Pancreas (tissue), 10 donors: ENCODE data around the gene HMCES. TPM values are rescaled to one million over a fixed set of nuclear protein-coding genes. Genes with fewer than 3 reads are reported as not detected.
"Not testable (repeated sequence)": the region's sequence is repeated elsewhere in the genome, so short reads cannot be mapped to it uniquely, and the experiment has no call there.

ENCODE experiments used
- ATAC-seq, 4 donors: fragments of 200-7000 bp; cut with Tn5 transposase; one replicate each; pipeline versions ENCODE4 v1.8.0 to v1.9.1; 2020; ENCODE audit warnings: mild to moderate bottlenecking in 4 of 4, moderate library complexity in 4 of 4
- DNase-seq, 6 donors: peaks; one replicate each; pipeline ENCODE4 v3.0.0-alpha.2; 2020
- FAIRE-seq: peaks from 2 replicates; lab custom pipeline; 2012; peaks lifted over from hg19 to GRCh38; lab: Jason Lieb, UNC
- H3K27ac ChIP-seq, 4 donors: fragments of 200-600 bp; sonication (generic); 1 replicate in 3 of 4; 2 replicates in 1 of 4; pipeline versions ENCODE4 v1.5.0 to v1.8.0; 2020
- H3K27me3 ChIP-seq, 4 donors: fragments of 200-600 bp; one replicate each; pipeline ENCODE4 v1.8.0; 2021
- H3K36me3 ChIP-seq, 3 donors: fragments of 200-600 bp; sonication (generic) in 1 of 3; one replicate each; pipeline versions ENCODE4 v1.5.0 to v1.8.0; 2020 to 2021
- H3K4me1 ChIP-seq, 3 donors: fragments of 200-600 bp; one replicate each; pipeline ENCODE4 v1.8.0; 2021
- H3K4me3 ChIP-seq, 4 donors: fragments of 200-600 bp; sonication (generic) in 2 of 4; one replicate each; pipeline versions ENCODE4 v1.5.0 to v1.8.0; 2020 to 2021
- H3K9me3 ChIP-seq, 4 donors: fragments of 200-600 bp; one replicate each; pipeline ENCODE4 v1.8.0; 2021
- WGBS, 2 donors: extraction: QIAGEN DNeasy Blood & Tissue Kit; methylation state at CpG; one replicate each; pipeline ENCODE4 v1.1.7; 2013; 5-methylcytosine and 5-hydroxymethylcytosine counted together
- intact Hi-C, 3 donors: fragments of 100-400 bp; cut with DNase I; formaldehyde crosslinking; loops; one replicate each; pipeline versions ENCODE4 v1.11.1 to v1.14.2; 2022
- polyA plus RNA-seq, 2 donors: library from polyadenylated mRNA; stranded (reverse); fragments of 200-250 nt; gene quantifications; one replicate each; pipeline ENCODE4 v1.2.3, GENCODE V29; 2013
- total RNA-seq, 6 donors: library from RNA; stranded (reverse); fragmentation: NEBNext Ultra II Directional in 4 of 6; extraction: Animal tissue kit (Norgen Biotek cat#: 25700) in 4 of 6; gene quantifications; one replicate each; pipeline versions ENCODE4 v1.2.1 to v1.2.4, GENCODE V29; 2021 to 2023
- TF ChIP-seq, protein P1 (sequence below), 4 donors: fragments of 200-600 bp; sonication (generic) in 3 of 4; IDR thresholded peaks; one replicate each; pipeline versions ENCODE4 v1.5.0 to v1.8.0; 2021; ENCODE audit warnings: antibody characterized with exemption in 4 of 4
- donor health status: healthy with polysubstance abuse.
- donor health status: DM: no; HTN: no; CAD: no; lungs with moderate emphysema.
- donor health status: DM: no; HTN: no; CAD: no.
- donor health status: control.
- donor health status: control.
- donor health status: Bipolar disorder and iron deficiency.
- donor health status: DM: yes; HTN: yes; CAD: no.
- donor health status: DM: no; HTN: no; CAD: no.
- donor health status: DM: no; HTN: no; CAD: no.
- donor health status: DM: yes; HTN: yes; CAD: no.

The HMCES gene
- total and polyA plus RNA-seq, 8 donors, result 8.0 to 22.5 (median 10.7) TPM

DNA sequence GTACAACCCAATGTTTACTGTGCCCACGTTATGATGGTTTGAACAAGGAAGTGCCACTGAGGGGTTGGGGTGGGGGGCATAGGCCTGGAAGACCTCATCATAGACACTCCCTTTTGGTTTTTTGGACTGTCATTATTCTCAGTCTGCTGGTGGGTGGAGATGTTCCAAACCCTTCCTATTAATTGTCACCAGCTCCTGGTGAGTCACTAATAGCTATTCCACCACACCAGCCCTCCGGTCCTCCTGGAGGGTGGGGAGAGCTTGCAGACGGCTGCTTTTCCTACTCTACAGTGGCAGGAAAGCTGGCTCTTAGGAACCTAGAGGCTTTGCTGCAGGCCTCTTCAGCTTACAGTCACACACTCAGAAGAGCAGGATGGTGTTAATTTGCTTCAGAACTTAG lies 38.2 kb upstream of the HMCES start:
- Histone ChIP-seq H3K4me1 (no peaks in the 10 kb centered on the region), H3K9me3 (no peaks in the 10 kb centered on the region), H3K27ac (no peak overlapping the region), H3K4me3 (no peak overlapping the region), H3K27me3 (no peaks in the 10 kb centered on the region), H3K36me3 (no peaks in the 10 kb centered on the region)
- intact Hi-C loops, result loop anchor here in 2 of 3 donors (10.0 kb wide), 3 partner anchors 66 to 276 kb away; no protein-coding TSS in a partner anchor
- 53 to 57% methylated on average over 3 of the region's 3 CpGs for WGBS, 2 donors
- TF ChIP-seq, protein P1, sequence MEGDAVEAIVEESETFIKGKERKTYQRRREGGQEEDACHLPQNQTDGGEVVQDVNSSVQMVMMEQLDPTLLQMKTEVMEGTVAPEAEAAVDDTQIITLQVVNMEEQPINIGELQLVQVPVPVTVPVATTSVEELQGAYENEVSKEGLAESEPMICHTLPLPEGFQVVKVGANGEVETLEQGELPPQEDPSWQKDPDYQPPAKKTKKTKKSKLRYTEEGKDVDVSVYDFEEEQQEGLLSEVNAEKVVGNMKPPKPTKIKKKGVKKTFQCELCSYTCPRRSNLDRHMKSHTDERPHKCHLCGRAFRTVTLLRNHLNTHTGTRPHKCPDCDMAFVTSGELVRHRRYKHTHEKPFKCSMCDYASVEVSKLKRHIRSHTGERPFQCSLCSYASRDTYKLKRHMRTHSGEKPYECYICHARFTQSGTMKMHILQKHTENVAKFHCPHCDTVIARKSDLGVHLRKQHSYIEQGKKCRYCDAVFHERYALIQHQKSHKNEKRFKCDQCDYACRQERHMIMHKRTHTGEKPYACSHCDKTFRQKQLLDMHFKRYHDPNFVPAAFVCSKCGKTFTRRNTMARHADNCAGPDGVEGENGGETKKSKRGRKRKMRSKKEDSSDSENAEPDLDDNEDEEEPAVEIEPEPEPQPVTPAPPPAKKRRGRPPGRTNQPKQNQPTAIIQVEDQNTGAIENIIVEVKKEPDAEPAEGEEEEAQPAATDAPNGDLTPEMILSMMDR (IDR thresholded peaks at IDR 0.05), result no peak
- DNase-seq (no peak), FAIRE-seq (no peak), ATAC-seq (peak in 1 of 4 donors; percentile 31)

DNA sequence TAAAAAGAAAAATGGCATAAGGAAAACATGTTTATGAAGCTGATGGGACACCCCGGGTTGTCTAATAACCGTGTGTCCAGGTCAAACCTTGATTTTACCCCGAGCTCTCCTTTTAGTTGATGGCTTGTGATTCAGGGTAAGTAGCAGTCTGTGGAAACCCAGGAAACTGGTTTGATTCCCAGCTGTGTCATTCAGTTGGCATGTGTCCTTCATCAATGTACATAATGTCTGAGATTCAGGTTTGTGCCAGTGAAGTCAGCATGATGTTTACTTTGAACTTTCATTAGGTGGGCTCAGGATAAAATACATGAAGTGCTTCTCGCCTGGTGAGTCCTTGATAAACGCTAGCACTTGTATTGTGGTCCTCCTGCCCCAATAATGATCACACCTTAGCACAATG lies 33.5 kb upstream of the HMCES start:
- FAIRE-seq (no peak), DNase-seq (no peak), ATAC-seq (no peak)
- Histone ChIP-seq H3K36me3 (no peaks in the 10 kb centered on the region), H3K4me3 (no peak overlapping the region), H3K9me3 (no peaks in the 10 kb centered on the region), H3K27ac (peak overlapping the region in 3 of 4 donors; percentile 23 to 45 (median 28)), H3K27me3 (no peaks in the 10 kb centered on the region), H3K4me1 (peaks cover 0 to 9% (median 0%) of the 10 kb centered on the region in 3 donors)
- TF ChIP-seq, protein P1 (IDR thresholded peaks at IDR 0.05), result no peak
- intact Hi-C loops, result loop anchor here in 2 of 3 donors (10.0 kb wide), 3 partner anchors 70 to 280 kb away; no protein-coding TSS in a partner anchor
- 67 to 74% methylated on average over 5 of the region's 5 CpGs for WGBS, 2 donors

DNA sequence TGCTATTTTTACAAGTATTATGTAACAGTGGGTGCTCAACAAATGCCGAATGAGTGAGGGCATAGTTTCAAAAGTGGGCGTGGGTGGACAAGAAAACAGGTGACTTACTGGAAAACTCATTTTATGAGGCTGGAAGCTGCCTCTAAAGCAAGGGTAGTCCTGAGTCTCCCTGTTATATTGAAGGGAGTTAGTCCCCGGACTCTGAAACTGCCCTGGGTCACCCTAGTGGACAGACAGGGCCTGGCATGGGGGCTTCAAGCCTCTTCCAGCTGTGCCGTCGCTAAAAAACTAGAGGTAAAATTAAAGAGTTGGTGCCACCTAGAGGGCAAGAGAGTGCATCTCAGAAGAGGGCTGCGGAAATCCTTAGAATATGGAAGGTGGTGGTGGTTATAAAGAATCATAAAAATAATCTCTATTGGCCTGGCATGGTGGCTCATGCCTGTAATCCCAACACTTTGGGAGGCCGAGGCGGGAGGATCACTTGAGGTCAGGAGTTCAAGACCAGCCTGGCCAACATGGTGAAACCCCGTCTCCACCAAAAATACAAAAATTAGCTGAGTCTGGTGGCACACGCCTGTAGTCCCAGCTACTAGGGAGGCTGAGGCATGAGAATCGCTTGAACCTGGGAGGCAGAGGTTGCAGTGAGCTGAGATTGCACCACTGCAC lies 32.9 kb upstream of the HMCES start:
- intact Hi-C loops, result loop anchor here in 2 of 3 donors (10.0 kb wide), 3 partner anchors 71 to 281 kb away; no protein-coding TSS in a partner anchor
- Histone ChIP-seq H3K27ac (peak overlapping the region in 3 of 4 donors; percentile 23 to 45 (median 28)), H3K4me1 (peaks cover 0 to 15% (median 0%) of the 10 kb centered on the region in 3 donors)
- ATAC-seq, result peak; percentile 62 to 85 (median 77)
- H3K27me3 ChIP-seq, H3K4me3 ChIP-seq, H3K9me3 ChIP-seq, H3K36me3 ChIP-seq, FAIRE-seq: not testable (repeated sequence)
- TF ChIP-seq, protein P1 (IDR thresholded peaks at IDR 0.05), result peak; percentile 81 to 89 (median 88)
- peak; percentile 73 to 83 (median 74) for DNase-seq
- 15 to 20% methylated on average over 11 of the region's 11 CpGs for WGBS, 2 donors

DNA sequence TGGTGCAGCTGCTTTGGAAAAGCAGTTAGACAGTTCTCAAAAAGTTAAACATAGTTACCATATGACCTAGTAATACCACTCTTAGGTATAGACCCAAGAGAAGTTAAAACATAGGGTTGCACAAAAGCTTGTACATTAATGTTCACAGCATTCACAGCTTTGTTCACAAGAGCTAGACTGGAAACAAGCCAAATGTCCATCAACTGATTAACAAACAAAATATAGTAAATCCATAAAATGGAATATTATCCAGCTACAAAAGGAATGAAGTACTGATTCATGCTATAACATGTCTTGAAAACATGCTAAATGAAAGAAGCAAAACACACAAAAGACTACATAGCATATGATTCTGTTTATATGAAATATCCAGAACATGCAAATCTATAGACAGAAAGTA lies 32.0 kb upstream of the HMCES start:
- H3K4me1 ChIP-seq, result peaks cover 0 to 23% (median 3%) of the 10 kb centered on the region in 3 donors
- H3K27me3 ChIP-seq, result no peaks in the 10 kb centered on the region
- intact Hi-C loops, result loop anchor here in 2 of 3 donors (10.0 kb wide), 3 partner anchors 72 to 282 kb away; no protein-coding TSS in a partner anchor
- TF ChIP-seq, protein P1 (IDR thresholded peaks at IDR 0.05), result no peak
- no peak overlapping the region for H3K4me3 ChIP-seq
- FAIRE-seq (no peak), DNase-seq (no peak), ATAC-seq (no peak)
- peaks cover 0 to under 1% (median 0%) of the 10 kb centered on the region in 3 donors for H3K36me3 ChIP-seq
- H3K27ac ChIP-seq, result no peak overlapping the region
- no peaks in the 10 kb centered on the region for H3K9me3 ChIP-seq
